ENCODE measurements around the gene EIF3K. TPM values are rescaled to one million over a fixed set of nuclear protein-coding genes. Genes with fewer than 3 reads are reported as not detected.

EIF3K gene
- total and polyA plus RNA-seq, 2 of the 8 experiments (the other 6 are each of a cell fraction or from before 2014, with no cell fraction given) = 329 to 937 TPM

- TF ChIP-seq RXRA (IDR thresholded peaks at IDR 0.05; ENCODE audit: insufficient read depth, low read depth, low read length) = no peak
- TF ChIP-seq YY1 (IDR thresholded peaks at IDR 0.05; ENCODE audit: low read depth, low read length) = no peak
- no peak for TF ChIP-seq BCL11A (IDR thresholded peaks at IDR 0.05; ENCODE audit: low read depth in 2 of 2, low read length in 2 of 2)
- no peak for TF ChIP-seq BACH1 (IDR thresholded peaks at IDR 0.05; ENCODE audit: low read length)
- no peak; the same call in 1 of the 2 replicates for TF ChIP-seq ATF2 (IDR thresholded peaks at IDR 0.05; ENCODE audit: low read length)
These were observed 66.9 kb downstream of the EIF3K start (continued) for GRCh38 chr19:38685666-38686529.

All from H1 (cell line).